Measurements from ENCODE around the gene CYGB.

- TF ChIP-seq SIX5 (IDR thresholded peaks at IDR 0.05; ENCODE audit: borderline replicate concordance in 1 of 2, insufficient read depth in 1 of 2, low read depth in 1 of 2, low read length in 2 of 2): no peak
- no peak for TF ChIP-seq SMC3 (conservative IDR thresholded peaks at IDR 0.05; ENCODE audit: insufficient read depth, low read depth, low read length)
- TF ChIP-seq, protein P1, sequence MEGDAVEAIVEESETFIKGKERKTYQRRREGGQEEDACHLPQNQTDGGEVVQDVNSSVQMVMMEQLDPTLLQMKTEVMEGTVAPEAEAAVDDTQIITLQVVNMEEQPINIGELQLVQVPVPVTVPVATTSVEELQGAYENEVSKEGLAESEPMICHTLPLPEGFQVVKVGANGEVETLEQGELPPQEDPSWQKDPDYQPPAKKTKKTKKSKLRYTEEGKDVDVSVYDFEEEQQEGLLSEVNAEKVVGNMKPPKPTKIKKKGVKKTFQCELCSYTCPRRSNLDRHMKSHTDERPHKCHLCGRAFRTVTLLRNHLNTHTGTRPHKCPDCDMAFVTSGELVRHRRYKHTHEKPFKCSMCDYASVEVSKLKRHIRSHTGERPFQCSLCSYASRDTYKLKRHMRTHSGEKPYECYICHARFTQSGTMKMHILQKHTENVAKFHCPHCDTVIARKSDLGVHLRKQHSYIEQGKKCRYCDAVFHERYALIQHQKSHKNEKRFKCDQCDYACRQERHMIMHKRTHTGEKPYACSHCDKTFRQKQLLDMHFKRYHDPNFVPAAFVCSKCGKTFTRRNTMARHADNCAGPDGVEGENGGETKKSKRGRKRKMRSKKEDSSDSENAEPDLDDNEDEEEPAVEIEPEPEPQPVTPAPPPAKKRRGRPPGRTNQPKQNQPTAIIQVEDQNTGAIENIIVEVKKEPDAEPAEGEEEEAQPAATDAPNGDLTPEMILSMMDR (IDR thresholded peaks at IDR 0.05 in 2 of 3, conservative IDR thresholded peaks at IDR 0.05 in 1 of 3; ENCODE audit: insufficient read depth in 2 of 3, low read depth in 1 of 3, low read length in 3 of 3): no peak
- TF ChIP-seq FOSL1 (tag; conservative IDR thresholded peaks at IDR 0.05): no peak
- TF ChIP-seq NFYB (IDR thresholded peaks at IDR 0.05; ENCODE audit: extremely low read depth, insufficient read length): no peak
- no peak for TF ChIP-seq HMG20A (CRISPR knock-in tag; conservative IDR thresholded peaks at IDR 0.05)
- TF ChIP-seq, protein P2, sequence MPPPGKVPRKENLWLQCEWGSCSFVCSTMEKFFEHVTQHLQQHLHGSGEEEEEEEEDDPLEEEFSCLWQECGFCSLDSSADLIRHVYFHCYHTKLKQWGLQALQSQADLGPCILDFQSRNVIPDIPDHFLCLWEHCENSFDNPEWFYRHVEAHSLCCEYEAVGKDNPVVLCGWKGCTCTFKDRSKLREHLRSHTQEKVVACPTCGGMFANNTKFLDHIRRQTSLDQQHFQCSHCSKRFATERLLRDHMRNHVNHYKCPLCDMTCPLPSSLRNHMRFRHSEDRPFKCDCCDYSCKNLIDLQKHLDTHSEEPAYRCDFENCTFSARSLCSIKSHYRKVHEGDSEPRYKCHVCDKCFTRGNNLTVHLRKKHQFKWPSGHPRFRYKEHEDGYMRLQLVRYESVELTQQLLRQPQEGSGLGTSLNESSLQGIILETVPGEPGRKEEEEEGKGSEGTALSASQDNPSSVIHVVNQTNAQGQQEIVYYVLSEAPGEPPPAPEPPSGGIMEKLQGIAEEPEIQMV (tag; conservative IDR thresholded peaks at IDR 0.05; ENCODE audit: low read depth): no peak
- TF ChIP-seq HDAC2 (IDR thresholded peaks at IDR 0.05): no peak
- TF ChIP-seq GABPB1 (CRISPR knock-in tag; IDR thresholded peaks at IDR 0.05): no peak
- TF ChIP-seq ZNF408 (CRISPR knock-in tag; IDR thresholded peaks at IDR 0.05; ENCODE audit: low read depth): no peak
- no peak for TF ChIP-seq RFX1 (IDR thresholded peaks at IDR 0.05)
- no peak for TF ChIP-seq BRCA1 (IDR thresholded peaks at IDR 0.05)
- no peak for TF ChIP-seq BRCA1 (CRISPR knock-in tag; IDR thresholded peaks at IDR 0.05)
These were observed 57.9 kb downstream of the CYGB start for GRCh38 chr17:76479515-76480060.

Measured in K562 (cell line).